ENCODE data around the gene NKX2-1.

Gene NKX2-1

GRCh38 chr14:36517242-36518030, 2.6 kb downstream of the NKX2-1 start:
- DNase-seq, result no peak

GRCh38 chr14:36516719-36517241, 3.3 kb downstream of the NKX2-1 start:
- no peak for DNase-seq

- no peak for DNase-seq
These were observed 3.9 kb downstream of the NKX2-1 start for GRCh38 chr14:36515896-36516718.

- no peak for DNase-seq
These were observed 4.9 kb downstream of the NKX2-1 start for GRCh38 chr14:36515105-36515593.

- DNase-seq, result no peak
These were observed 5.5 kb downstream of the NKX2-1 start for GRCh38 chr14:36514278-36515104.

GRCh38 chr14:36513451-36514277, 6.4 kb downstream of the NKX2-1 start:
- DNase-seq, result no peak

GRCh38 chr14:36513012-36513420, 7.0 kb downstream of the NKX2-1 start:
- no peak for DNase-seq

GRCh38 chr14:36512585-36513003, 7.4 kb downstream of the NKX2-1 start:
- no peak for DNase-seq

- no peak for DNase-seq
These were observed 7.9 kb downstream of the NKX2-1 start for GRCh38 chr14:36511981-36512584.

GRCh38 chr14:36510874-36511273, 9.2 kb downstream of the NKX2-1 start:
- DNase-seq, result no peak

- DNase-seq, result no peak
These were observed 9.8 kb downstream of the NKX2-1 start for GRCh38 chr14:36510078-36510799.

- DNase-seq, result no peak
These were observed 10.7 kb downstream of the NKX2-1 start for GRCh38 chr14:36509069-36509917.

GRCh38 chr14:36508418-36509068, 11.5 kb downstream of the NKX2-1 start:
- no peak for DNase-seq

- DNase-seq, result no peak
These were observed 12.1 kb downstream of the NKX2-1 start for GRCh38 chr14:36507847-36508417.

GRCh38 chr14:36506732-36507614, 13.1 kb downstream of the NKX2-1 start:
- DNase-seq, result no peak

- DNase-seq, result no peak
These were observed 13.9 kb downstream of the NKX2-1 start for GRCh38 chr14:36505892-36506731.
